Measurements from ENCODE around the gene QKI.

Gene QKI

GRCh38 chr6:163491737-163492300 is 77.3 kb downstream of the QKI start:
- DNase-seq = no peak

GRCh38 chr6:163494279-163494727 is 79.8 kb downstream of the QKI start:
- DNase-seq = no peak

GRCh38 chr6:163496205-163496604 is 81.7 kb downstream of the QKI start:
- DNase-seq = no peak

- DNase-seq = no peak
Observed at GRCh38 chr6:163500105-163500504, 85.6 kb downstream of the QKI start.

GRCh38 chr6:163501026-163501425 is 86.5 kb downstream of the QKI start:
- DNase-seq = no peak

- no peak for DNase-seq
Observed at GRCh38 chr6:163501439-163501838, 86.9 kb downstream of the QKI start.

- no peak for DNase-seq
Observed at GRCh38 chr6:163504984-163505640, 90.6 kb downstream of the QKI start.

- no peak for DNase-seq
Observed at GRCh38 chr6:163507965-163508364, 93.4 kb downstream of the QKI start.

GRCh38 chr6:163513003-163513402 is 98.5 kb downstream of the QKI start:
- DNase-seq = no peak

GRCh38 chr6:163513570-163514166 is 99.2 kb downstream of the QKI start:
- no peak for DNase-seq

- no peak for DNase-seq
Observed at GRCh38 chr6:163516908-163517307, 102.4 kb downstream of the QKI start.

GRCh38 chr6:163520956-163521355 is 106.4 kb downstream of the QKI start:
- no peak for DNase-seq

- no peak for DNase-seq
Observed at GRCh38 chr6:163522033-163522432, 107.5 kb downstream of the QKI start.

- DNase-seq = no peak
Observed at GRCh38 chr6:163525926-163526325, 111.4 kb downstream of the QKI start.

- DNase-seq = no peak
Observed at GRCh38 chr6:163526346-163526745, 111.8 kb downstream of the QKI start.

- DNase-seq = no peak
Observed at GRCh38 chr6:163527291-163527690, 112.8 kb downstream of the QKI start.

- no peak for DNase-seq
Observed at GRCh38 chr6:163529605-163530004, 115.1 kb downstream of the QKI start.

- DNase-seq = no peak
Observed at GRCh38 chr6:163530406-163530805, 115.9 kb downstream of the QKI start.

GRCh38 chr6:163531122-163531521 is 116.6 kb downstream of the QKI start:
- DNase-seq = no peak

- DNase-seq = no peak
Observed at GRCh38 chr6:163532526-163533078, 118.1 kb downstream of the QKI start.

GRCh38 chr6:163533443-163533842 is 118.9 kb downstream of the QKI start:
- no peak for DNase-seq

GRCh38 chr6:163536770-163537169 is 122.3 kb downstream of the QKI start:
- no peak for DNase-seq

GRCh38 chr6:163538331-163538730 is 123.8 kb downstream of the QKI start:
- DNase-seq = no peak

- DNase-seq = no peak
Observed at GRCh38 chr6:163539101-163539762, 124.7 kb downstream of the QKI start.

Data from activated T-cell treated with anti-CD3 and anti-CD28 coated beads, Interleukin-2, amount 50 U/mL, for 1 hour (primary cell).